Psoas muscle (tissue), 8 donors: ENCODE data around the gene WDR88. TPM values are rescaled to one million over a fixed set of nuclear protein-coding genes. Genes with fewer than 3 reads are reported as not detected.
A peak's percentile ranks its signal among the peaks of the same experiment; 100 is the strongest.
"Not testable (repeated sequence)": the region's sequence is repeated elsewhere in the genome, so short reads cannot be mapped to it uniquely, and the experiment has no call there.

Experiments
- ATAC-seq, 4 donors: fragments of 200-7000 bp; cut with Tn5 transposase; one replicate each; pipeline ENCODE4 v1.9.1; 2020; ENCODE audit warnings: moderate library complexity in 3 of 4, mild to moderate bottlenecking in 2 of 4
- DNase-seq, 2 donors: peaks; one replicate each; pipeline ENCODE4 v3.0.0-alpha.2; 2020
- H3K27ac ChIP-seq: fragments of 200-600 bp; one replicate; pipeline ENCODE4 v1.8.0; 2022
- H3K27me3 ChIP-seq, 3 donors: fragments of 200-600 bp in 1 of 3; one replicate each; pipeline versions ENCODE4 v1.6.1 to v1.8.0; 2013 to 2022; ENCODE audit warnings: low read length in 2 of 3, mild to moderate bottlenecking in 2 of 3, moderate library complexity in 1 of 3; ENCODE audit not compliant: insufficient read depth in 3 of 3
- H3K36me3 ChIP-seq, 2 donors: fragments of 200-600 bp in 1 of 2; one replicate each; pipeline versions ENCODE4 v1.6.1 to v1.8.0; 2013 to 2022; ENCODE audit warnings: low read depth in 1 of 2, mild to moderate bottlenecking in 1 of 2, moderate library complexity in 1 of 2; ENCODE audit not compliant: insufficient read depth in 1 of 2
- H3K4me1 ChIP-seq: fragments of 200-600 bp; one replicate; pipeline ENCODE4 v1.8.0; 2022
- H3K4me3 ChIP-seq: fragments of 200-600 bp; one replicate; pipeline ENCODE4 v1.8.0; 2022; ENCODE audit warnings: mild to moderate bottlenecking
- H3K9me3 ChIP-seq: fragments of 200-600 bp; one replicate; pipeline ENCODE4 v1.8.0; 2022
- WGBS, 3 donors: extraction: QIAGEN DNeasy Blood & Tissue Kit; methylation state at CpG; one replicate each; pipeline versions ENCODE4 v1.1.6 to v1.1.7; 2013; 5-methylcytosine and 5-hydroxymethylcytosine counted together
- intact Hi-C, 2 donors: fragments of 100-400 bp; cut with DNase I; formaldehyde crosslinking; loops; one replicate each; pipeline versions ENCODE4 v1.11.0 to v1.14.2; 2022
- polyA plus RNA-seq, 3 donors: library from polyadenylated mRNA; stranded (reverse); fragments of 200-250 nt; gene quantifications; one replicate each; pipeline ENCODE4 v1.2.3, GENCODE V29; 2013
- total RNA-seq, 4 donors: library from RNA; stranded (reverse); fragmentation: NEBNext Ultra II Directional in 2 of 4; extraction: Animal tissue kit (Norgen Biotek cat#: 25700) in 2 of 4; gene quantifications; one replicate each; pipeline versions ENCODE4 v1.2.1 to v1.2.4, GENCODE V29; 2021 to 2023
- TF ChIP-seq, protein P1 (sequence below): fragments of 200-600 bp; IDR thresholded peaks from one replicate; pipeline ENCODE4 v1.8.0; 2022; ENCODE audit warnings: antibody characterized with exemption
- donor health status: healthy with polysubstance abuse.
- donor health status: DM: no; HTN: no; CAD: no; lungs with moderate emphysema.
- donor health status: Bipolar disorder and iron deficiency.
- donor health status: healthy.
- donor health status: DM: yes; HTN: yes; CAD: no.
- donor health status: DM: no; HTN: no; CAD: no.
- donor health status: DM: no; HTN: no; CAD: no.
- donor health status: DM: yes; HTN: yes; CAD: no.

Gene WDR88
- total and polyA plus RNA-seq, 7 donors: 0.06 TPM; not detected in 6

- peak in 1 of 2 donors; percentile 14 for DNase-seq
- WGBS, 3 donors: 69 to 71% (median 70%) methylated on average over 11 of the region's 11 CpGs
- ATAC-seq: no peak
- peaks cover 3% of the 10 kb centered on the region for H3K4me1 ChIP-seq
- H3K27me3 ChIP-seq: no peaks in the 10 kb centered on the region
- TF ChIP-seq, protein P1, sequence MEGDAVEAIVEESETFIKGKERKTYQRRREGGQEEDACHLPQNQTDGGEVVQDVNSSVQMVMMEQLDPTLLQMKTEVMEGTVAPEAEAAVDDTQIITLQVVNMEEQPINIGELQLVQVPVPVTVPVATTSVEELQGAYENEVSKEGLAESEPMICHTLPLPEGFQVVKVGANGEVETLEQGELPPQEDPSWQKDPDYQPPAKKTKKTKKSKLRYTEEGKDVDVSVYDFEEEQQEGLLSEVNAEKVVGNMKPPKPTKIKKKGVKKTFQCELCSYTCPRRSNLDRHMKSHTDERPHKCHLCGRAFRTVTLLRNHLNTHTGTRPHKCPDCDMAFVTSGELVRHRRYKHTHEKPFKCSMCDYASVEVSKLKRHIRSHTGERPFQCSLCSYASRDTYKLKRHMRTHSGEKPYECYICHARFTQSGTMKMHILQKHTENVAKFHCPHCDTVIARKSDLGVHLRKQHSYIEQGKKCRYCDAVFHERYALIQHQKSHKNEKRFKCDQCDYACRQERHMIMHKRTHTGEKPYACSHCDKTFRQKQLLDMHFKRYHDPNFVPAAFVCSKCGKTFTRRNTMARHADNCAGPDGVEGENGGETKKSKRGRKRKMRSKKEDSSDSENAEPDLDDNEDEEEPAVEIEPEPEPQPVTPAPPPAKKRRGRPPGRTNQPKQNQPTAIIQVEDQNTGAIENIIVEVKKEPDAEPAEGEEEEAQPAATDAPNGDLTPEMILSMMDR: no peak
- no peak overlapping the region for H3K4me3 ChIP-seq
- H3K36me3 ChIP-seq: no peaks in the 10 kb centered on the region
- H3K9me3 ChIP-seq: no peaks in the 10 kb centered on the region
- intact Hi-C loops: loop anchor here in 1 of 2 donors (5.0 kb wide), 1 partner anchor 59 kb away; no protein-coding TSS in a partner anchor
- no peak overlapping the region for H3K27ac ChIP-seq
Observed at GRCh38 chr19:33186431-33187182, 54.7 kb downstream of the WDR88 start.

- no peaks in the 10 kb centered on the region for H3K9me3 ChIP-seq
- intact Hi-C loops: loop anchor here in 1 of 2 donors (5.0 kb wide), 1 partner anchor 60 kb away; no protein-coding TSS in a partner anchor
- no peak for ATAC-seq
- TF ChIP-seq, protein P1: no peak
- no peak overlapping the region for H3K4me3 ChIP-seq
- 69 to 76% (median 70%) methylated on average over 8 of the region's 8 CpGs for WGBS, 3 donors
- no peaks in the 10 kb centered on the region for H3K27me3 ChIP-seq
- H3K36me3 ChIP-seq: no peaks in the 10 kb centered on the region
- H3K4me1 ChIP-seq: peaks cover 3% of the 10 kb centered on the region
- DNase-seq: peak in 1 of 2 donors; percentile 32
- H3K27ac ChIP-seq: no peak overlapping the region
Observed at GRCh38 chr19:33187183-33187540, 55.2 kb downstream of the WDR88 start.

DNA sequence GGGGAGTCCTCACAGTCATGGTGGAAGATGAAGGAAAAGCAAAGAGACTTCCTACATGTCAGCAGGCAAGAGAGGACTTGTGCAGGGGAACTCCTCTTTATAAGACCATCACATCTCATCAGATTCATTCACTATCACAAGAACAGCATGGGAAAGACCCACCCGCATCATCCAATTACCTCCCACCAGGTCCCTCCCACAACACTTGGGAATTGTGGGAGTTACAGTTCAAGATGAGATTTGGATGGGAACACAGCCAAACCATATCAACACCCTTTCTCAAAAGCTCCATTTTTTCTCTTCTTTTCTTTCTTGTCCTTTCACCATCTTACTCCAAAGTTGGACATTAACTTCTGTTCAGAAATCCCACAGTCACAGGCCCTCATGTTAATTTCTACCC lies 57.5 kb downstream of the WDR88 start:
- H3K9me3 ChIP-seq: no peaks in the 10 kb centered on the region
- H3K27ac ChIP-seq: no peak overlapping the region
- TF ChIP-seq, protein P1: no peak
- H3K4me3 ChIP-seq: no peak overlapping the region
- no peaks in the 10 kb centered on the region for H3K27me3 ChIP-seq
- ATAC-seq: no peak
- no peak for DNase-seq
- intact Hi-C loops: loop anchor here in 1 of 2 donors (5.0 kb wide), 1 partner anchor 62 kb away; no protein-coding TSS in a partner anchor
- no peaks in the 10 kb centered on the region for H3K4me1 ChIP-seq
- H3K36me3 ChIP-seq: no peaks in the 10 kb centered on the region
- 0% methylated on average over 1 of the region's 1 CpG for WGBS, 3 donors

DNA sequence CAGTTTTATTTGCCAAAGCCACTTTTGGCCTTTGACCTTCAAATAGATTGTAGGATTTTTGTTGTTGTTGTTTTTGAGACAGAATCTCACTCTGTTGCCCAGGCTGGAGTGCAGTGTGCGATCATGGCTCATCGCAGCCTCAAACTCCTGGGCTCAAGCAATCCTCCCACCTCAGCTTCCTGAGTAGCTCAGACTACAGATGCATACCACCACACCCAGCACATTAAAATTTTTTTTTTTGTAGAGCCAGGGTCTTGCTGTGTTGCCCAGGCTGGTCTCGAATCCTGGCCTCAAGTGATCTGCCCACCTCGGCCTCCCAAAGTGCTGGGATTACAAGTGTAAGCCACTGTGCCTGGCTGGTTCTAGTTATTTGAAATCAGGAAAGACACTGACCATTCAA lies 59.2 kb downstream of the WDR88 start:
- H3K36me3 ChIP-seq, ATAC-seq, H3K9me3 ChIP-seq, H3K27me3 ChIP-seq, H3K4me3 ChIP-seq, H3K4me1 ChIP-seq, H3K27ac ChIP-seq, intact Hi-C loops: not testable (repeated sequence)
- 87 to 91% (median 91%) methylated on average over 4 of the region's 4 CpGs for WGBS, 3 donors
- peak in 1 of 2 donors; percentile 3 for DNase-seq

- H3K27ac ChIP-seq: no peak overlapping the region
- WGBS, 3 donors: 89 to 95% (median 89%) methylated on average over 6 of the region's 6 CpGs
- TF ChIP-seq, protein P1: no peak
- intact Hi-C loops: no loop called here
- DNase-seq (peak in 1 of 2 donors; percentile 8), ATAC-seq (no peak)
- H3K36me3 ChIP-seq: peaks cover 0 to 1% of the 10 kb centered on the region in 2 donors
- H3K9me3 ChIP-seq: no peaks in the 10 kb centered on the region
- H3K27me3 ChIP-seq: no peaks in the 10 kb centered on the region
- peaks cover 9% of the 10 kb centered on the region for H3K4me1 ChIP-seq
- H3K4me3 ChIP-seq: no peak overlapping the region
Observed at GRCh38 chr19:33191501-33191900, 59.6 kb downstream of the WDR88 start.
